GM21717 (cell line): ENCODE data around the gene RPUSD1.

Experiments
- ATAC-seq: cut with Tn5 transposase; IDR thresholded peaks from one replicate; pipeline ENCODE4 v1.9.1; 2021; ENCODE audit warnings: mild to moderate bottlenecking, moderate library complexity; ENCODE audit not compliant: unreplicated experiment

RPUSD1 gene

GRCh38 chr16:819336-820043 is 31.3 kb upstream of the RPUSD1 start:
- ATAC-seq = no peak

- ATAC-seq = no peak
Observed at GRCh38 chr16:818592-818991, 30.4 kb upstream of the RPUSD1 start.

GRCh38 chr16:818132-818531 is 30.0 kb upstream of the RPUSD1 start:
- no peak for ATAC-seq

GRCh38 chr16:817001-817906 is 29.1 kb upstream of the RPUSD1 start:
- no peak for ATAC-seq

- no peak for ATAC-seq
Observed at GRCh38 chr16:815861-816260, 27.7 kb upstream of the RPUSD1 start.

- no peak for ATAC-seq
Observed at GRCh38 chr16:814974-815373, 26.8 kb upstream of the RPUSD1 start.

GRCh38 chr16:813916-814412 is 25.8 kb upstream of the RPUSD1 start:
- ATAC-seq = no peak

- ATAC-seq = no peak
Observed at GRCh38 chr16:813204-813915, 25.2 kb upstream of the RPUSD1 start.

GRCh38 chr16:808085-808386 is 19.9 kb upstream of the RPUSD1 start:
- no peak for ATAC-seq

- peak; percentile 71 for ATAC-seq
Observed at GRCh38 chr16:807347-808084, 19.3 kb upstream of the RPUSD1 start.

- ATAC-seq = no peak
Observed at GRCh38 chr16:805474-805873, 17.3 kb upstream of the RPUSD1 start.

- ATAC-seq = no peak
Observed at GRCh38 chr16:804193-805048, 16.2 kb upstream of the RPUSD1 start.

- ATAC-seq = no peak
Observed at GRCh38 chr16:803754-804080, 15.5 kb upstream of the RPUSD1 start.

- ATAC-seq = no peak
Observed at GRCh38 chr16:802914-803753, 15.0 kb upstream of the RPUSD1 start.

- ATAC-seq = no peak
Observed at GRCh38 chr16:802461-802860, 14.3 kb upstream of the RPUSD1 start.

- ATAC-seq = no peak
Observed at GRCh38 chr16:801584-802363, 13.6 kb upstream of the RPUSD1 start.

GRCh38 chr16:800834-801511 is 12.8 kb upstream of the RPUSD1 start:
- ATAC-seq = no peak
